Liver (tissue), 3 donors: ENCODE measurements around the gene EIF4E.

Source experiments
- ATF3 ChIP-seq: IDR thresholded peaks from 2 replicates; pipeline ENCODE4 v1.6.1; 2016; ENCODE audit warnings: antibody characterized with exemption
- CTCF ChIP-seq: fragments of 150-350 bp; IDR thresholded peaks from 2 replicates; pipeline ENCODE4 v1.5.1; 2017; ENCODE audit warnings: improper control_type of control experiment, low read depth, low read length; ENCODE audit not compliant: missing input control
- GABPA ChIP-seq, 2 donors: IDR thresholded peaks in 1 of 2; conservative IDR thresholded peaks in 1 of 2; 2 replicates each; pipeline ENCODE4 v1.6.1; 2016; ENCODE audit warnings: antibody characterized with exemption in 2 of 2, mild to moderate bottlenecking in 1 of 2, moderate library complexity in 1 of 2
- HNF4G ChIP-seq: IDR thresholded peaks from 2 replicates; pipeline ENCODE4 v1.6.1; 2016; ENCODE audit warnings: antibody characterized with exemption
- JUND ChIP-seq, 2 donors: IDR thresholded peaks; 2 replicates each; pipeline ENCODE4 v1.6.1; 2016; ENCODE audit warnings: antibody characterized with exemption in 2 of 2
- MAX ChIP-seq: IDR thresholded peaks from 2 replicates; pipeline ENCODE4 v1.6.1; 2016; ENCODE audit warnings: antibody characterized with exemption
- RAD21 ChIP-seq, 2 donors: IDR thresholded peaks; 2 replicates each; pipeline ENCODE4 v1.6.1; 2016; ENCODE audit warnings: antibody characterized with exemption in 2 of 2, mild to moderate bottlenecking in 2 of 2
- REST ChIP-seq: IDR thresholded peaks from 2 replicates; pipeline ENCODE4 v1.6.1; 2016; ENCODE audit warnings: antibody characterized with exemption, mild to moderate bottlenecking
- TAF1 ChIP-seq: conservative IDR thresholded peaks from 2 replicates; pipeline ENCODE4 v1.6.1; 2016; ENCODE audit warnings: antibody characterized with exemption, mild to moderate bottlenecking
- YY1 ChIP-seq: IDR thresholded peaks from 2 replicates; pipeline ENCODE4 v1.6.1; 2016; ENCODE audit warnings: antibody characterized with exemption, mild to moderate bottlenecking
- ZBTB33 ChIP-seq: IDR thresholded peaks from 2 replicates; pipeline ENCODE4 v1.6.1; 2016; ENCODE audit warnings: antibody characterized with exemption
- donor health status: healthy.
- donor health status: healthy.

- TF ChIP-seq GABPA (IDR thresholded peaks at IDR 0.05 in 1 of 2, conservative IDR thresholded peaks at IDR 0.05 in 1 of 2) (no peak), CTCF (no peak), RAD21 (IDR thresholded peaks at IDR 0.05) (no peak), REST (no peak), MAX (no peak), YY1 (no peak), TAF1 (no peak), ATF3 (no peak), HNF4G (no peak), ZBTB33 (no peak), JUND (IDR thresholded peaks at IDR 0.05) (no peak)
These were observed 23.6 kb downstream of the EIF4E start for GRCh38 chr4:98905297-98905696.
